Neural cell (in vitro differentiated cells): ENCODE measurements around the gene ARL15. TPM values are rescaled to one million over a fixed set of nuclear protein-coding genes. Genes with fewer than 3 reads are reported as not detected.

ENCODE experiments used
- H2AFZ ChIP-seq: fragments of 200-600, 300-800 bp; sonication (generic), shearing (Covaris generic); 2 replicates; pipeline ENCODE4 v1.6.0; 2014; ENCODE audit warnings: low read depth, mild to moderate bottlenecking, antibody characterized with exemption, low read length, moderate library complexity
- H3F3A ChIP-seq: fragments of 200-600 bp; shearing (Covaris generic); 2 replicates; pipeline ENCODE4 v1.6.1; 2016; ENCODE audit warnings: mild to moderate bottlenecking, moderate library complexity, mixed read lengths, antibody characterized with exemption, low read length; ENCODE audit not compliant: insufficient read depth, poor library complexity, severe bottlenecking
- H3K27ac ChIP-seq: fragments of 200-600, 300-800 bp; sonication (generic), shearing (Covaris generic); 2 replicates; pipeline ENCODE4 v1.5.1; 2014; ENCODE audit warnings: mild to moderate bottlenecking, low read length, moderate library complexity
- H3K27me3 ChIP-seq: fragments of 300-800, 200-600 bp; sonication (generic), shearing (Covaris generic); 2 replicates; pipeline ENCODE4 v1.6.0; 2014; ENCODE audit warnings: mild to moderate bottlenecking, low read depth, low read length, moderate library complexity; ENCODE audit not compliant: insufficient read depth
- H3K36me3 ChIP-seq: fragments of 300-800, 200-600 bp; sonication (generic), shearing (Covaris generic); 2 replicates; pipeline ENCODE4 v1.5.1; 2014; ENCODE audit warnings: mild to moderate bottlenecking, antibody characterized with exemption, low read length, moderate library complexity; ENCODE audit not compliant: insufficient read depth
- H3K4me2 ChIP-seq: fragments of 300-800, 200-600 bp; sonication (generic), shearing (Covaris generic); 2 replicates; pipeline ENCODE4 v1.6.0; 2014; ENCODE audit warnings: mild to moderate bottlenecking, low read length
- H3K4me3 ChIP-seq: fragments of 300-800, 200-600 bp; sonication (generic), shearing (Covaris generic); 2 replicates; pipeline ENCODE4 v1.5.1; 2014; ENCODE audit warnings: mild to moderate bottlenecking, low read length, moderate library complexity
- H3K79me2 ChIP-seq: fragments of 200-600 bp; shearing (Covaris generic); replicated peaks from 2 replicates; pipeline ENCODE4 v1.6.0; 2014; ENCODE audit warnings: mild to moderate bottlenecking, low read length, moderate library complexity; ENCODE audit not compliant: insufficient read depth
- H3K9ac ChIP-seq: fragments of 300-800, 200-600 bp; sonication (generic), shearing (Covaris generic); 2 replicates; pipeline ENCODE4 v1.6.1; 2016; ENCODE audit warnings: mild to moderate bottlenecking, low read length, mixed read lengths
- H3K9me2 ChIP-seq: fragments of 200-600 bp; shearing (Covaris generic); 2 replicates; pipeline ENCODE4 v1.6.1; 2016; ENCODE audit warnings: mild to moderate bottlenecking, low read length, mixed read lengths; ENCODE audit not compliant: insufficient read depth
- H3K9me3 ChIP-seq: fragments of 200-600, 300-800 bp; sonication (generic), shearing (Covaris generic); 2 replicates; pipeline ENCODE4 v1.6.1; 2016; ENCODE audit warnings: mild to moderate bottlenecking, mixed run types, low read length, moderate library complexity, mixed read lengths
- H4K20me1 ChIP-seq: fragments of 200-600 bp; shearing (Covaris generic); 2 replicates; pipeline ENCODE4 v1.6.1; 2016; ENCODE audit warnings: mild to moderate bottlenecking, mixed run types; ENCODE audit not compliant: insufficient read depth
- EP300 ChIP-seq: fragments of 450-650 bp; conservative IDR thresholded peaks from 2 replicates; pipeline ENCODE4 v1.6.1; 2014; ENCODE audit warnings: antibody characterized with exemption, mild to moderate bottlenecking, moderate library complexity; ENCODE audit not compliant: poor library complexity, severe bottlenecking
- EZH2 ChIP-seq: fragments of 200-600, 300-800 bp; shearing (Covaris generic), sonication (generic); IDR thresholded peaks from 2 replicates; pipeline ENCODE4 v1.6.1; 2014; ENCODE audit warnings: antibody characterized with exemption, low read length, borderline replicate concordance, mild to moderate bottlenecking; ENCODE audit not compliant: insufficient read depth, poor library complexity, severe bottlenecking
- MXI1 ChIP-seq: fragments of 450-650 bp; conservative IDR thresholded peaks from 2 replicates; pipeline ENCODE4 v1.6.1; 2014; ENCODE audit warnings: antibody characterized with exemption, mild to moderate bottlenecking; ENCODE audit not compliant: poor library complexity, severe bottlenecking
- POLR2AphosphoS5 ChIP-seq: IDR thresholded peaks from 2 replicates; pipeline ENCODE4 v1.6.1; 2012
- RAD21 ChIP-seq: fragments of 450-650 bp; conservative IDR thresholded peaks from 2 replicates; pipeline ENCODE4 v1.6.1; 2014; ENCODE audit warnings: antibody characterized with exemption, mild to moderate bottlenecking, moderate library complexity
- SMC3 ChIP-seq: fragments of 450-650 bp; conservative IDR thresholded peaks from 2 replicates; pipeline ENCODE4 v1.6.1; 2014; ENCODE audit warnings: antibody characterized with exemption, mild to moderate bottlenecking, moderate library complexity; ENCODE audit not compliant: poor library complexity
- TAF1 ChIP-seq: IDR thresholded peaks from 2 replicates; pipeline ENCODE4 v1.6.1; 2012; ENCODE audit warnings: low read depth
- polyA plus RNA-seq: library from polyadenylated mRNA; depleted of rRNA; stranded (reverse); fragments of >200 nt; gene quantifications from 2 replicates; pipeline ENCODE4 v1.2.3, GENCODE V29; 2014
- TF ChIP-seq, protein P1 (sequence below): fragments of 450-650 bp; IDR thresholded peaks from 2 replicates; pipeline ENCODE4 v1.5.1; 2014; ENCODE audit warnings: antibody characterized with exemption, mild to moderate bottlenecking, moderate library complexity; ENCODE audit not compliant: poor library complexity, severe bottlenecking
- TF ChIP-seq, protein P2 (sequence below): IDR thresholded peaks from 2 replicates; pipeline ENCODE4 v1.6.1; 2012; ENCODE audit warnings: borderline replicate concordance

The ARL15 gene
- polyA plus RNA-seq, 1 donor from 2014 or later, result 51.9 TPM

DNA sequence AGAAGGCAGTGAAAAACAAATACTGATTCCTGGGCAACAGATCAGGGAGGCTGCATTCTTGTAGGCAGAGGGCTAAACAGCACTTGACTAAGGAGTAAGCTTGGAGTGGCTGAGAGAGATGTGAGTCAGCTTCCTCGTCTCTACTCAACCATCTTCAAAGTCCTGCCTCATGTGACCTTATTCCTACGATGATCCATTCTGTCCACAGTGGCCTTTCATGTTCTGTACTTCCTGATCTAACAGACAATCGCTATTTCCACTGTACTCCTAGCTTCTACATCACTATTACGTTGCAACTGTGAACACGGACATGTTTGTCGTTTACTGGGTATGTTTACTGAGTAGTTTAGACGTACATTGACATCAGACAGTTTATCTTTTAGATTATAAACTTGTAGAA lies 365.4 kb downstream of the ARL15 start:
- Histone ChIP-seq H3K36me3 (no peaks in the 10 kb centered on the region), H3K4me2 (no peak overlapping the region), H3K9me3 (no peaks in the 10 kb centered on the region), H3K4me3 (no peak overlapping the region), H3K79me2 (no peaks in the 10 kb centered on the region), H3K27ac (no peak overlapping the region), H3K27me3 (no peaks in the 10 kb centered on the region), H3K9ac (no peak overlapping the region), H3F3A (no peaks in the 10 kb centered on the region), H3K9me2 (no peaks in the 10 kb centered on the region), H4K20me1 (no peaks in the 10 kb centered on the region), H2AFZ (no peak overlapping the region)
- TF ChIP-seq, protein P1, sequence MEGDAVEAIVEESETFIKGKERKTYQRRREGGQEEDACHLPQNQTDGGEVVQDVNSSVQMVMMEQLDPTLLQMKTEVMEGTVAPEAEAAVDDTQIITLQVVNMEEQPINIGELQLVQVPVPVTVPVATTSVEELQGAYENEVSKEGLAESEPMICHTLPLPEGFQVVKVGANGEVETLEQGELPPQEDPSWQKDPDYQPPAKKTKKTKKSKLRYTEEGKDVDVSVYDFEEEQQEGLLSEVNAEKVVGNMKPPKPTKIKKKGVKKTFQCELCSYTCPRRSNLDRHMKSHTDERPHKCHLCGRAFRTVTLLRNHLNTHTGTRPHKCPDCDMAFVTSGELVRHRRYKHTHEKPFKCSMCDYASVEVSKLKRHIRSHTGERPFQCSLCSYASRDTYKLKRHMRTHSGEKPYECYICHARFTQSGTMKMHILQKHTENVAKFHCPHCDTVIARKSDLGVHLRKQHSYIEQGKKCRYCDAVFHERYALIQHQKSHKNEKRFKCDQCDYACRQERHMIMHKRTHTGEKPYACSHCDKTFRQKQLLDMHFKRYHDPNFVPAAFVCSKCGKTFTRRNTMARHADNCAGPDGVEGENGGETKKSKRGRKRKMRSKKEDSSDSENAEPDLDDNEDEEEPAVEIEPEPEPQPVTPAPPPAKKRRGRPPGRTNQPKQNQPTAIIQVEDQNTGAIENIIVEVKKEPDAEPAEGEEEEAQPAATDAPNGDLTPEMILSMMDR, result no peak
- TF ChIP-seq RAD21 (no peak), SMC3 (no peak), TAF1 (no peak), EZH2 (no peak), POLR2AphosphoS5 (no peak), EP300 (no peak), MXI1 (no peak)
- TF ChIP-seq, protein P2, sequence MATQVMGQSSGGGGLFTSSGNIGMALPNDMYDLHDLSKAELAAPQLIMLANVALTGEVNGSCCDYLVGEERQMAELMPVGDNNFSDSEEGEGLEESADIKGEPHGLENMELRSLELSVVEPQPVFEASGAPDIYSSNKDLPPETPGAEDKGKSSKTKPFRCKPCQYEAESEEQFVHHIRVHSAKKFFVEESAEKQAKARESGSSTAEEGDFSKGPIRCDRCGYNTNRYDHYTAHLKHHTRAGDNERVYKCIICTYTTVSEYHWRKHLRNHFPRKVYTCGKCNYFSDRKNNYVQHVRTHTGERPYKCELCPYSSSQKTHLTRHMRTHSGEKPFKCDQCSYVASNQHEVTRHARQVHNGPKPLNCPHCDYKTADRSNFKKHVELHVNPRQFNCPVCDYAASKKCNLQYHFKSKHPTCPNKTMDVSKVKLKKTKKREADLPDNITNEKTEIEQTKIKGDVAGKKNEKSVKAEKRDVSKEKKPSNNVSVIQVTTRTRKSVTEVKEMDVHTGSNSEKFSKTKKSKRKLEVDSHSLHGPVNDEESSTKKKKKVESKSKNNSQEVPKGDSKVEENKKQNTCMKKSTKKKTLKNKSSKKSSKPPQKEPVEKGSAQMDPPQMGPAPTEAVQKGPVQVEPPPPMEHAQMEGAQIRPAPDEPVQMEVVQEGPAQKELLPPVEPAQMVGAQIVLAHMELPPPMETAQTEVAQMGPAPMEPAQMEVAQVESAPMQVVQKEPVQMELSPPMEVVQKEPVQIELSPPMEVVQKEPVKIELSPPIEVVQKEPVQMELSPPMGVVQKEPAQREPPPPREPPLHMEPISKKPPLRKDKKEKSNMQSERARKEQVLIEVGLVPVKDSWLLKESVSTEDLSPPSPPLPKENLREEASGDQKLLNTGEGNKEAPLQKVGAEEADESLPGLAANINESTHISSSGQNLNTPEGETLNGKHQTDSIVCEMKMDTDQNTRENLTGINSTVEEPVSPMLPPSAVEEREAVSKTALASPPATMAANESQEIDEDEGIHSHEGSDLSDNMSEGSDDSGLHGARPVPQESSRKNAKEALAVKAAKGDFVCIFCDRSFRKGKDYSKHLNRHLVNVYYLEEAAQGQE, result no peak

DNA sequence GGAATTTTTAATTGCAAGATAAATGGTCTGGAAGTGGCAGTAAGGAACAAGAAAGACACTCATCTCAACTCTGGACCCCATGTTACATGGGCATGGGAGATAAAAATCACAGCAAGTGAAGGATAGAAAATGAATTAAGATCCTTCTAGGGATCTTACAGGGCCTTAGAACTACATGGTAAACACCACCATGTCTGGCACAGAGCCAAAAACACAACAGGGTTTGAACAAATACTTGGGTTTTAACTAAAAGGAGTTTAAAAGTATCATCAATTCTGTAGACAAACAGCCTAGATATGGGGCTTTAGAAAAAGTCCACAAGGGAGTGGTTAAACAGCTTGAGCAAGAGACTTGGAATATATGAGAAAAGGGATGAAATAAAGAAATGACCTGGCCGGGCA lies 366.4 kb downstream of the ARL15 start:
- H3K27me3 ChIP-seq, result no peaks in the 10 kb centered on the region
- H3K79me2 ChIP-seq, result no peaks in the 10 kb centered on the region
- no peak overlapping the region for H3K9ac ChIP-seq
- H3K9me2 ChIP-seq, result no peaks in the 10 kb centered on the region
- H3F3A ChIP-seq, result no peaks in the 10 kb centered on the region
- no peaks in the 10 kb centered on the region for H4K20me1 ChIP-seq
- H3K9me3 ChIP-seq, result no peaks in the 10 kb centered on the region
- no peak overlapping the region for H3K4me2 ChIP-seq
- no peak overlapping the region for H3K27ac ChIP-seq
- TF ChIP-seq EP300 (no peak), POLR2AphosphoS5 (no peak), TAF1 (no peak), RAD21 (no peak), SMC3 (no peak), MXI1 (no peak), EZH2 (no peak)
- TF ChIP-seq, protein P2, result no peak
- TF ChIP-seq, protein P1, result no peak
- H2AFZ ChIP-seq, result no peak overlapping the region
- no peaks in the 10 kb centered on the region for H3K36me3 ChIP-seq
- no peak overlapping the region for H3K4me3 ChIP-seq
